Measurements from ENCODE around the gene RSPO1.

- TF ChIP-seq CTCF (IDR thresholded peaks at IDR 0.05) (no peak), POLR2A (IDR thresholded peaks at IDR 0.05) (no peak)
Measured at GRCh38 chr1:37657620-37658412, 23.1 kb upstream of the RSPO1 start.
